SH-SY5Y (cell line): ENCODE data around the gene SIRPD.

Source experiments
- GATA2 ChIP-seq: IDR thresholded peaks from 2 replicates; pipeline ENCODE4 v1.6.1; 2011; ENCODE audit warnings: mild to moderate bottlenecking, low read depth, low read length
- GATA3 ChIP-seq: IDR thresholded peaks from 2 replicates; pipeline ENCODE4 v1.6.1; 2011; ENCODE audit warnings: low read depth, mild to moderate bottlenecking, low read length, moderate library complexity

DNA sequence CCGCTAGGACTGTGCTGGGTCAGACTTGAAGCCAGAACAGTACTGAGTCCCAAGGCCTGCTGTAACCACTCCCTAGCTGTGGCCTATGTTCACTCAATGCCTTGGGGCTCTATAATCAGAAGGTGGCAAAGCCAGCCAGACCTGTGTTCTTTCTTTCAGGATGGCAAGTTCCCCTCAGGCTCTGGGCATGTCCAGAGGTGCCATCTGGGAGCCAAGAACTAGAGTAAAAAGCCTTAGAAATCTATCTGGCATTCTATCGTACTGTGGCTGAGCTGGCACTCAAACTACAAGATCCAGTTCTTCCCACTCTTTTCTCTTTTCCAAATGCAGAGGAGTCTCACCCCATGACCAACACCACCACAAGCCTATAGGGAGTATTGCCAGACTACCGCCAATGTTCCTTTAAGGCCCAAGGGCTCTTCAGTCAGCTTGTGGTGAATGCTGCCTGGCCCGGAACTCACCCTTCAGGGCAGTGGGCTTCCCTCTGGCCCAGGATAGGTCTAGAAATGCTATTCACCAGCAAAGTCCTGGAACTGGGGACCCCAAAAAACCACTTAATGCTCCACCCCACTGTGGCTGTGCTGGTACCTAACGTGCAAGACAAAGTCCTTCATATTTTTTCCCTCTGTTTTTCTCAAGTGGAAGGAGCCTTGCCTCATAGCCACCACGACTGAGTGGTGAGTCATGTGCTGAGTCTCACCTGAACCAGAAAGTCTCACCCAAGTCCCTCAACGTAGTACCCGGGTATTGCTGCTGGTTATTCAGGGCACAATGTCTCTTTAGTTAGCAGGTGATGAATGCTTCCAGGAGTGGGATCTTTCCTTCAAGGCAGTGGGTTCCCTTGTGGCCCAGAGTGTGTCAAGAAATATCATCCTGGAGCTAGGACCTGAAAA is 57.7 kb downstream of the SIRPD start:
- no peak for TF ChIP-seq GATA3
- no peak for TF ChIP-seq GATA2
